NCI-H82 (cell line): ENCODE results near the gene NLRP6.
A peak's percentile ranks its signal among the peaks of the same experiment; 100 is the strongest.
"Not testable (repeated sequence)": the region's sequence is repeated elsewhere in the genome, so short reads cannot be mapped to it uniquely, and the experiment has no call there.

ENCODE experiments used
- DNase-seq: peaks from one replicate; lab custom pipeline; 2025; lab: John Stamatoyannopoulos, UW

The NLRP6 gene

DNA sequence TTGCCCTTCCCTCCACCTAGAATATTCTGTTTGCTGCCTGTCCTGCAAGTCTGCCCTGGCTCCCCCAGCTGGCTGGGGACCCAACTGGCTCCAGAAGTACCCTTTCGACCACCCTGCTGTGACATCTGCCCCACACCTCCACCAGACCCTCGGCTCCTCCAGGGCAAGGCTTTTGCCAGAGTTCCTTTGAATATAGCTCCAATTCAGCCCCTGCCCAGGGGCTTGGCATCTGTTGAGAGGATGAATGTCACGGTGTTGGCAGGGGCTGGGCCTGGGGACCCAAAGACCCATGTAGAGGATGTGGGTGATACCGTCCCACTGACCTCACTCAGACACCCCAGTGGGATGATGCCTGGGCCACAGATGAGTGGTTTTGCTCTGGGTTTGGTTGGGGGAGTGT lies 4.0 kb downstream of the NLRP6 start:
- DNase-seq = no peak

DNA sequence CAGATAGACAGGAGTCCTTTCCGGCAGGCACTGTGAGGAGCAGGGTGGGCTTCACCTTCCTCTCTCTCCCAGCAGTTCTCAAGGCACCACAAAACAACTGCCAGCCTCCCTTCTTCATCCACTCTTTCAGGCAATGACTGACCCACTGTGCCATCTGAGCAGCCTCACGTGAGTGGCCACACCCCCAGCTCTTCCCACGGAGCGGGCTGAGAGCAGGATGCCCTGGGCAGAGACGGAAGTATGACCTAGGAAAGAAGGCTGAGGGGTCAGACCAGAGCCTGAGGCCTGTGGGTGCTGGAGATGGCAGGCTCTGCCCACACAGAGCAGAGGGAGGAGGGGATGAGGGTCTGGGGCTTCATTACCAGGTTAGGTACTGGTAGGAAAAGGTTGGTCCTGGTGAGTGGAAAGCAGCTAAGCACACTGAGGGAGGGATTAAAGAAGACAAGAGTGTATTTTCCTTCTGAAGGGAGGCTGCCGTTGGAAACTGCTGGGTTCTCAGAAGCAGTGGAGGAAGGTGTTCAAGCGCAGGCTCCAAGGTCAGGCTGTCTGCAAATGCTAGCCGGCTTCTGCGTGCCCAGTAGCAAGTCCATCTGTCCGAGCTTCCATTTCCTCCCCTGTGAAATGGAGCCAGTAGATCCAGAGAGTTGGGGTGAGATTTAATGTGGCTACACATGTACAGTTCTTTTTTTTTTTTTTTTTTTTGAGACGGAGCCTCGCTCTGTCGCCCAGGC lies 4.6 kb downstream of the NLRP6 start:
- no peak for DNase-seq

DNA sequence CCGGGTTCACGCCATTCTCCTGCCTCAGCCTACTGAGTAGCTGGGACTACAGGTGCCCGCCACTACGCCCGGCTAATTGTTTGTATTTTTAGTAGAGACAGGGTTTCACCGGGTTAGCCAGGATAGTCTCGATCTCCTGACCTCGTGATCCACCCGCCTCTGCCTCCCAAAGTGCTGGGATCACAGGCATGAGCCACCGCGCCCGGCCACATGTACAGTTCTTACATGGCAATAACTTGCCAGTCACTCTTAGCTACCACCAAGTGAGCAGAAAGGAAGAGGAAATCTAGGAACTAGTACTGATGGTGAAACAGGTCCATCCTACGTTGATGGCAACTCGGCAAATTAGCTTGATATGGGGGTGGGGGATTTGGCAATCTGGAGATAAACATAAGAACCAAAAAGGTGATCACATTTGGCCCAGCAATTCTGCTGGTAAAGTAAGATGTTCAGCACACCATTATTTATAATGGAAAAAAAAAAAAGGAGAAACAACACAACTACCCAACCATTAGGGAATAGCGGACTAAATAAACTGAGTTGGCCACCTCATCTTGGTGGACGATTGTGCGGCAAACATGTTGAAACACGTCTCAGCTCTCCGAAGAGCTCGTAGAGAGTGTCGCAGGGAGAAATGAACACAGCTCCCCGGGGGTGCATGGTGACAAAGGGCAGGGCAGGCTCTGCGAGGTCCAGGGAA lies 5.3 kb downstream of the NLRP6 start:
- DNase-seq = no peak

DNA sequence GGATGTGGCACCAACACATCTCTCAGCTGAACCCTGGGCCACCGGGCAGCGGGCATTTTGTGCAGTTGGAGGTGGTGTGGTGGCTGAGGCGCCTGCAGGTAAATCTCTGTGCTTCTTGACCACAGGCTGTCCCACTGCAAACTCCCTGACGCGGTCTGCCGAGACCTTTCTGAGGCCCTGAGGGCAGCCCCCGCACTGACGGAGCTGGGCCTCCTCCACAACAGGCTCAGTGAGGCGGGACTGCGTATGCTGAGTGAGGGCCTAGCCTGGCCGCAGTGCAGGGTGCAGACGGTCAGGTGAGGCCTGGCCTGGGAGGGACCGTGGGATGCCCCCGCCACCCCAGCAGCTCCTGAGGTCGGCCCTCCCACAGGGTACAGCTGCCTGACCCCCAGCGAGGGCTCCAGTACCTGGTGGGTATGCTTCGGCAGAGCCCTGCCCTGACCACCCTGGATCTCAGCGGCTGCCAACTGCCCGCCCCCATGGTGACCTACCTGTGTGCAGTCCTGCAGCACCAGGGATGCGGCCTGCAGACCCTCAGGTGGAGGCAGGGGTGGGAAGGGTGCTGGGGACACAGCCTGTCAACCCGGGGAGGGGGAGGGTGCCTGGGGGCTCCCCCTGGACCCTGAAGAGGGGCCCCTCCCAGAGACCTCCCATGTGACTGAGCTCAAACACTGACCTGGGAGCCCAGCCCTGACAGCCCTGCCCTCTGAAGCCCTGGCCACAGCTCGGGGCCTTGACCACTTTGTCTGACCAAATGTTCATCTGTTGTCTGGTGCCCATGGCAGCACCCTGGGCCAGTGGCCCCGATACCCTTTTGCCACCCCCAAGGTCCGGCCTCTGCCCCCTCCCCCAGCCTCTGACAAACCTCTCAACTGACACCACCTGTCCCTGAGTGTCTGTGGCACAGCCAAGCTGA lies 6.2 kb downstream of the NLRP6 start:
- DNase-seq = no peak

DNA sequence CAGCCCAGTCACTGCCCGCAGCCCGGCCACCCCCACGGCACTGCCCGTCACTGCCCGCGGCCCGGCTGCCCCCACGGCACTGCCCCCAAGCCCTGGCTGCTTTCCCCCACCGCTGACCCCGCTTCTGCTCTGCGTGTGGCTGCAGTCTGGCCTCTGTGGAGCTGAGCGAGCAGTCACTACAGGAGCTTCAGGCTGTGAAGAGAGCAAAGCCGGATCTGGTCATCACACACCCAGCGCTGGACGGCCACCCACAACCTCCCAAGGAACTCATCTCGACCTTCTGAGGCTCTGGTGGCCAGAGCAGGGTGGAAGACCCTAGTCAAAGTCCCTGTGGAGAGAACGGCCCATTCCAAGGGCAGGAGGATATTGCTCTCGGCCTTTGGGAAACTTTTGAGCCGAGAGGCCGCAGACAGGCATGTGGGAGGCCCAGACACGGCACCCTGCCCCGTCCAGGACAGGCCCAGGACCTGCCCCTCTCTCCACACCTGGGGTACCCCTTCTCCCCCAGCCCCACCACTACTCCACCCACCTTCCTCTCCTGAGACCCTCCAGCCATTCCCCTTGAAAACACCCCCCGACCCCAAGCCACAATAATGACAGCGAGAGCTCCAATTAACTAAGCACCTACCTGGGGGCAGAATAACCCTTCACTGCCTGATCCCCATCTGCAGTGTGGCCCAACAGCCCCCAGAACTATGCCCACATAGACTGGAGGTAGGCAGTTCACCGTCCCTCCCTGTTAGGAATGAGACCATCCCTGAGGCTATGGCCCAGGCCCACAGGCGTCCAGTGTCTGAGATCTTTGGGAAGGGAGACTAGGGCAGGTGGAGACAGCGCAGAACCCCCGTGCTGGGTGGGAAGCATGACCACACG lies 7.0 kb downstream of the NLRP6 start:
- no peak for DNase-seq

DNA sequence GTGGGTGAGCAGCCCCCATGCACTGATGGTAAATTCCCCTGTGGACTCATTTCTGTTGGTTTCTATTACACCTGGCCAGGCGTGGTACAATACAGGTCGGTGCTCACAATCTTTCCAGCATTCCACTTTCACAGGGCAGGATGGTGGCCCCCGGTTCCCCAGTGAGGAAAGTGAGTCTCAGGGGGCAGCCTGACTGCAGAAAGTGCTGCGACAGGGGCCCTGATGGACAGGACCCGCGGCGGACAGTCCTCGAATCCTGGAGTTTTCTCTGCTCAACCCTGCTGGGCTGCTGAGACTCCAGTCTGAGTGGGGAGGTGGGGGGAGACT lies 7.7 kb downstream of the NLRP6 start:
- no peak for DNase-seq

DNA sequence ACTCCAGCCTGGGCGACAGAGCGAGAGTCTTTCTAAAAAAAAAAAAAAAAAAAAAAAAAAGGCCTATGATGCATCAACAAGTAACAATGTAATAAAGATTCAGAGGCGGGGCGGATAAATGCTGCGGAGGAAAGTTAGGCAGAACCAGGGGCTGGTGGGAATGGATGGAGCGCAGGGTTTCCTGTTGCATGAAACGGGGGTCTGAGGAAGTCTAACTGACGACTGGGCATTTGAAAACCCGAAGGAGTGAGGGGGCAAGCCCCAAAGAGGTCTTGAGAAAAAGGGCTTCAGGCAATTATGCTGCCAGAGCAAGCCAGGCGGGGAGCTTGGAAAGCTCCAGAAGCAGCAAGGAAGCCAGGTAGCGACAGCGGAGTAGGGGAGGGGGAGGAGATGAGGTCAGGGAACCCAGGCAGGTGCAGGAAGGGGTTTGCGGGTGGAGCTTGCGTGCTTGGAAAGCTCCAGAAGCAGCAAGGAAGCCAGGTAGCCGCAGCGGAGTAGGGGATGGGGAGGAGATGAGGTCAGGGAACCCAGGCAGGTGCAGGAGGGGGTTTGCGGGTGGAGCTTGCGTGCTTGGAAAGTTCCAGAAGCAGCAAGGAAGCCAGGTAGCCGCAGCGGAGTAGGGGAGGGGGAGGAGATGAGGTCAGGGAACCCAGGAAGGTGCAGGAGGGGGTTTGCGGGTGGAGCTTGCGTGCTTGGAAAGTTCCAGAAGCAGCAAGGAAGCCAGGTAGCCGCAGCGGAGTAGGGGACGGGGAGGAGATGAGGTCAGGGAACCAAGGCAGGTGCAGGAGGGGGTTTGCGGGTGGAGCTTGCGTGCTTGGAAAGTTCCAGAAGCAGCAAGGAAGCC lies 9.0 kb downstream of the NLRP6 start:
- DNase-seq = not testable (repeated sequence)

DNA sequence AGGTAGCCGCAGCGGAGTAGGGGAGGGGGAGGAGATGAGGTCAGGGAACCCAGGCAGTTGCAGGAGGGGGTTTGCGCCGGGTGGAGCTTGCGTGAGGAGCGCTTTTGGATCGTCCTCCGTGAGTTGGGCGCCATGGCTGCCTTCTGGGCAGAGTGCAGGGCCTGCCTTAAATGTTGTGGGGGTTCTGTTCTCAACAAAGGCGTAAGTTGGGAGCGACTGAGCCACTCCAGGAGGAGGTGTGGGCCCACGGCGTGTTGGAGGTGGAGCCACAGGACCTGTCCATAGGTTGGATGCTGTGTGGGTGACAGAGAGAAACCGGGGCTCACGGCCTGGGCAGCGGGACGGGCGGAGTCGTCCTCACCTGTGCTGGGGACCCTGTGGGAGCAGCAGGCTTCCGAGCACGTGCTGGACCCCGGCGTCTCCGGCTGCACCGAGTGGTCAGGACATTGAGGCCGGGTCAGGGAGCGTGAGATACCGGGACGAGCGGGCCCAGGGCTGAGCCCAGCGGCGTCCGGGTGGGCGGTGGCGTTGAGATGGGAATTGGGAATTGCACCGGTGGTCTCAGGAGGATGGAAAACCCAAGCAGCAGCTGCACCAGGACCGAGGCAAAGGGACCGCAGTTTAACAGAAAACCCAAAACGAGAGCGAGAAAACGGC lies 9.7 kb downstream of the NLRP6 start:
- peak; percentile 10 for DNase-seq

DNA sequence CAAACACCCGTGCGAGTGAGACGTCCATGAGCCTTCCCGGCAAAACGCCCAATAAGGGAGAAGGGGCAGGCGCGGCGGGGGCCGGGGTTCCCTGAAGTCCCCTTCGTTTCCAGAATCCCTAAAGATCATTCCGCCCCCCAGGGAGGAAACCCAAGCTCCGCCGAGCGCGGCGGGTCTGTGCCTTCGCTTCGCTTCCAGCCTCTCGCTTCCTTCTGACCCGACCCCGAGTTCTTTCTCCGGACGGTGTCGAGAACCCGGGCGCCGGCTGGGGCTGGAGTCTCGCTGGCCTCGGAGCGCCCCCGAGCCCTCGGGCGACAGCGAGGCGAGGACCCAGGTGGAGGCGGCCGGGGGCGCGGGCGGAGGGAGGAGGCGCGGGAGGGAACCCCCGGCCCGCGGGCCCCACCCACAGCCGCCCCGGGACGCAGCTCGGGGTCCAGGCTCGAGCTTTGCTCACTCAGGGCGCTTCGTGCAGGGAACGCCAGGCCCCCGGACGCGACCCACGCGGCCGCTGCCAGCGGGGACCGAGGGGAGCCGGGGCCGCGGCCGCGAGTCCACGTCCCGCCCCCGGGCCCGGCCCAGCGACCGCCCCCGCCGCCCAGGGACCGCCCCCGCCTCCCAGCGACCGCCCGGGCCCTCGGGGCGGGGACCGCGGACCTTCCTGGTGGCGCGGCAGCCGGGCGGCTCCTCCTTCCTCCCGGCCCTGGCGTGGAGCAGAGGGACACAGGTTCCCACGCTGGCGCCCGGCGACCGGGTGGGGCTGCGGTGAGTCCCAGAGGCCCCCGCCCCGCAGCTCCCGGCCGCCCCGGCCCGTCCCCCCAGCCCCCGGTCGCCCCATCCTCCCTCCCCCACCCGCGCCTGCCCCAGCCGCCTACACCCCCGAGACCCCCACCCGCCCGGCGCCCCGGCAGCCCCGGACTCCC lies 10.5 kb downstream of the NLRP6 start, which contains the start of gene PGGHG:
TSS of gene PGGHG (plus strand) at position 649 of the 920 bp plus-strand sequence. CDS start 691 bp downstream, outside the sequence.
- peak; percentile 37 for DNase-seq

DNA sequence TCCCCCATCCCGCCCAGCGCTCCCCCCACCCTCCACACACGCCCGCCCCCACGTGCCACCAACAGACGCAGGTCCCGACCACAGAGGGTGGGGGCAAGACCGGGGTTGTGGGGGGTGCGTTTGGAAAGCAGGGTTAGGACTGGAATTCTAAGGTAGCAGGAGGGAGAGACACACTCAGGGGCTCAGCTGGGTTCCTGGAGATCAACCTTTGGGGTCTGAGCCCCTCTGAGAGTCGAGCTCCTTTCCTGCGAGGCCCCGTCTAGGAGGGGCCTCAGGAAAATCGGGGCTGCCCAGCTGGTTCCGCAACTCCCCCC lies 11.1 kb downstream of the NLRP6 start:
- DNase-seq = no peak

DNA sequence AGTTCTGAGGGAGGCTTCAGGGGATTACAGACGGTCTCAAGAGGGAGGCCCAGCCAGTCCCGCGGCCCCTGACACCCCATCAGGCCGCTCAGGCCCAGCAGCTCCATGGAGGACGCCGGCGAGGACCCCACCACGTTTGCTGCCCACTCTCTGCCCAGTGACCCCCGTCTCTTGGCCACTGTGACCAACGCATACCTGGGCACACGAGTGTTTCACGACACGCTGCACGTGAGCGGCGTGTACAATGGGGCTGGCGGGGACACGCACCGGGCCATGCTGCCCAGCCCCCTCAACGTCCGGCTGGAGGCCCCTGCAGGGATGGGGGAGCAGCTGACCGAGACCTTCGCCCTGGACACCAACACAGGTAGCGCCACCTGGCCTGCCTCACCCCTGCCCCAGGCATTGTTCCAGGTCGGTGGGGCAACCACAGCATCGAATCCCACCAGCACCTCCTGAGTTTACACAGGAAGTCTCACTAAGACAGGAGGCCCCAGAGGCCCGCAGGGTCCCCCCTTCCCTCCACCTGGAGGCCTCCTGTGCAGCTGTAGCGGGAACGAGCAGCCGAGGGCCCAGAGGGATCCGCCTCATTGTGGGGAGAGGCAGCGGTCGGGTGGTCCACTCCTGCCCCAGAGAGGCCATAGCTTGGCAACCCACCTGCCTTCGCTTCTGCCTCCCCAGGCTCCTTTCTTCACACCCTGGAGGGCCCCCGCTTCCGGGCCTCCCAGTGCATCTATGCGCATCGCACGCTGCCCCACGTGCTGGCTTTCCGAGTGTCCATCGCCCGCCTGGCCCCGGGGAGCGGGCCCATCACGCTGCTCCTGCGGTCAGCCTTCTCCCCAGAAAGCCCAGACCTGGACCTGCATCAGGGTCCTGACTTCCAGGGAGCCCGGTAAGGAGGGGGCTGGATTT lies 11.8 kb downstream of the NLRP6 start:
- no peak for DNase-seq

DNA sequence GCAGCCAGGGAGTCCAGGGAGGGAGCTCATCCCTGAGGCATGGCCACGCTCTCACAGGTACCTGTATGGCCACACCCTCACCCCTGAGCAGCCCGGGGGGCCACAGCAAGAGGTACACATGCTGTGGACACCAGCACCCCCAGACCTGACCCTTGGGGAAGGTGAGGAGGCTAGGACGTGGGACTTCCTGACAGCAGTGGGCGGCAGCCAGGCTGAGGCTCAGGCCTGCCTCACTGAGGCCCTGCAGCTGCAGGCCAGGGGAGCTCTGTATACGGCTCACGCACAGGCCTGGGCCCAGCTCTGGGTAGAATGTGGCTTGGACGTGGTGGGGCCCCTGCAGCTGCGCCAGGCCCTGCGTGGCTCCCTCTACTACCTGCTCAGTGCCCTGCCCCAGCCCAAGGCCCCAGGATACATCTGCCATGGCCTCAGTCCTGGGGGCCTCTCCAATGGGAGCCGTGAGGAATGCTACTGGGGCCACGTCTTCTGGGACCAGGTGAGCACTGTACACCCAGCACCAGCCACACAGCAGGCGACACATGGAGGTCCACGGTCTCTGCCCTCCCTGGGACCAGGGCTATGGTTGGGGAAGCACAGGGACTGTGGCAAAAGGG lies 12.5 kb downstream of the NLRP6 start:
- DNase-seq = no peak

DNA sequence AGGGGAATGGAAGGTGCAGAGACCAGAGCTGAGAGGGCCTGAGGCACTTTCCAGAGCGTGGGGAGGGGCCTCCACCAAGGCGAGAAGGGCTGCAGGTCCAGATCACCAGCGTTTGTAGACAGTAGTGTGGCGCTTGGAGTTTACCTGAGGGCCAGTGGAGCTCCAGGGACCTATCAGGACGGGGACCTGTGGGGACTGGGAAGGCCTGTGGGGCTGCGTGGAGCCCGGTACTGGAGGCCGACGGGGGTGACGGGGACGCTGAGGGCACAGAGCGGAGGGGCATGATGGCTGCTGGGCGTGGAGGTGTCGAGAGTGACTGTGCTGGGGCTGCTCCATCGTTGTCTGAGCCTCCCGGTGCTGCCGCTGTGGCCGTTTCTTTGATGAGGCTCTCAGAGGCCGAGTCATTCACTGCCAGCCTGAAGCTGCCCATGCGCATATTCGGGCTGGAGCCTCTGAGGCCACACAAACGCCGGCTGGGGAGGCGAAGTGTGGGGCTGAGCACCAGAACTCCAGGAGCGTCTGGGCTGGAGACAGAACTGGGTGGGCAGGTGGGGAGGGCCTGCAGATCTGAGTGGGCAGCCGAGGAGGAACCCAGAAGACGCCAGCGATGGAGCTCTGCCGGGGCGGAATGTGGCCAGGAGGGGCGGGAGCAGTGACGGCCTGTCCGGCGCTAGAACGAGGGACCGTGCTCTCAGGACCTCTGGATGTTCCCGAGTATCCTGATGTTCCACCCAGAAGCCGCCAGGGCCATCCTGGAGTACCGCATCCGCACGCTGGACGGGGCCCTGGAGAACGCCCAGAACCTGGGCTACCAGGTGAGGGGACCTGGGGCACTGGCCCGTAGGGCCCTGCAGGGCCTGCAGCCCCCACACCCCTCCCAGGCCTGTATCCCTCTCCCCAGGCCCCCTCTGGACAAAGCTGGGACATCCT lies 13.3 kb downstream of the NLRP6 start:
- DNase-seq = no peak

DNA sequence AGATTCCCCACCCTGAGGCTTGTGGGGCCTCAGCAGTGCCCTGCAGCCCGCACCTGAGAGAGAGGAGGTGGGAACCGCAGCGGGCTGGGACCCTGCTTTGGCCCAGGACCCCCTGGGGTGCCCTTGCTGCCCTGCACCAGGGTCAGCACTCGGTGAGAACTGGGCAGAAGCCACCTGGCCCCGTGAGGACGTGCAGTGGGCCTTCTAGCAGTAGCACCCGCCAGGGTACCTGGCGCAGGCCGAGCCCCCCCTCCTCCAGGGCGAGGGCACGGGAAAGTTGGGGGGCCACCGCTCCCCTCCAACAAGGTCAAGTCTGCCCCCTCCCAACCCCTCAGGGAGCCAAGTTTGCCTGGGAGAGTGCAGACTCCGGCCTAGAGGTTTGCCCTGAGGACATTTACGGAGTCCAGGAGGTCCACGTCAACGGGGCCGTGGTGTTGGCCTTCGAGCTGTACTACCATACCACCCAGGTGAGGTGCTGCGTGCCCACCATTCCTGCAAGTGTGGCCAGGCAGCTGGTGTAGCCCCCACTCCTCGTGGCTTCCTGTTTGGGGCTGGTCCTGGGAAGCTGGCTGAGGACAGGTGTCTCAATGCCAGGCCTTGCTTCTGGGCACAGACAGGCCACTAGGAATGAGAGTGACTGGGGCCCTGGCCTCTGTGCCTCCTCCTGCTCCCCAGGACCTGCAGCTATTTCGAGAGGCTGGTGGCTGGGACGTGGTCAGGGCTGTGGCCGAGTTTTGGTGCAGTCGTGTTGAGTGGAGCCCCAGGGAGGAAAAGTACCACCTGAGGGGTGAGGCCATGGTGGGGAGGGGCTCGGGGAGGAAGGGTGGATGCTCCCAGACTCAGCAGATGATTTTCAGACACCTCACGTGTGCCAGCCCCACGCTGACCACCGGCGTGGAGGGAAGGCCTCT lies 14.3 kb downstream of the NLRP6 start:
- DNase-seq = no peak

DNA sequence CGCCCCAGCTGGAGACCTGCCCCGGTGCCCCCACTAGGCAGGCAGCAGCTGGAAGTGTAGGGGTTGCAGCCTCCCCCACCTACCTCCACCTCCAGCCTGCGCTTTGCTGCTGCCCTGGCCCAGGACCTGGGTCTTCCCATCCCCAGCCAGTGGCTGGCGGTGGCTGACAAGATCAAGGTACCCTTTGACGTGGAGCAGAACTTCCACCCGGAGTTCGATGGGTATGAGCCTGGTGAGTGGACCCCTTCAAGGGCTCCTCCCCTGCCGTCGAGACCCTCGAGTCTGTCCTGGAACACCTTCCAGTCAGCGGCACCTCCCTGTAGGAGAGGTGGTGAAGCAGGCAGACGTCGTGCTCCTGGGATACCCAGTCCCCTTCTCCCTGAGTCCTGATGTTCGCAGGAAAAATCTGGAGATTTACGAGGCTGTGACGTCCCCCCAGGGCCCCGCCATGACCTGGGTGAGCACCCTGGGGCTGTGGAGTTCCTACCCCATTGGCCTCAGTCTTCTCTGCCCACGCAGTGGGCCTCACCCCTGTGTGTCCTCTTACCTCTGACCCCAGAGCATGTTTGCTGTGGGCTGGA lies 15.2 kb downstream of the NLRP6 start:
- DNase-seq = no peak
